ENCODE results near the gene DLG1. TPM values are rescaled to one million over a fixed set of nuclear protein-coding genes. Genes with fewer than 3 reads are reported as not detected.

The DLG1 gene
- total RNA-seq, 1 experiment from 2014 or later: 121 TPM

DNA sequence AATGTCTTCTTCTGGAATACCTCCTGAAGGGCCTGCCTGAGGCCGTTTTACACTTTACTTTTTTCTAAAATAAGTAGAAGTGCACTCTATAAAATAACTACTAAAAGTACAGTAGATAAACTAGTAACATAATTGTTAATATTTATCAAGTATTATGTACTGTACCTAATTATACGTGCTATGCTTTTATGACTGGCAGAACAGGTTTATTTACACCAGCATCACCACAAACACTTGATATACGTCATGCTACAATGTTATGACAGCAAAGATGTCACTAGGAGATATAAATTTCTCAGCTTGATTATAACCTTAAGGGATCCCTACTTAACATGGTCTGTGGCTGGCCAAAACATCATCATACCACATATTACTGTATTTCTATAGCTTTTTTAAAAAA lies 29.4 kb downstream of the DLG1 start:
- TF ChIP-seq, protein P1, sequence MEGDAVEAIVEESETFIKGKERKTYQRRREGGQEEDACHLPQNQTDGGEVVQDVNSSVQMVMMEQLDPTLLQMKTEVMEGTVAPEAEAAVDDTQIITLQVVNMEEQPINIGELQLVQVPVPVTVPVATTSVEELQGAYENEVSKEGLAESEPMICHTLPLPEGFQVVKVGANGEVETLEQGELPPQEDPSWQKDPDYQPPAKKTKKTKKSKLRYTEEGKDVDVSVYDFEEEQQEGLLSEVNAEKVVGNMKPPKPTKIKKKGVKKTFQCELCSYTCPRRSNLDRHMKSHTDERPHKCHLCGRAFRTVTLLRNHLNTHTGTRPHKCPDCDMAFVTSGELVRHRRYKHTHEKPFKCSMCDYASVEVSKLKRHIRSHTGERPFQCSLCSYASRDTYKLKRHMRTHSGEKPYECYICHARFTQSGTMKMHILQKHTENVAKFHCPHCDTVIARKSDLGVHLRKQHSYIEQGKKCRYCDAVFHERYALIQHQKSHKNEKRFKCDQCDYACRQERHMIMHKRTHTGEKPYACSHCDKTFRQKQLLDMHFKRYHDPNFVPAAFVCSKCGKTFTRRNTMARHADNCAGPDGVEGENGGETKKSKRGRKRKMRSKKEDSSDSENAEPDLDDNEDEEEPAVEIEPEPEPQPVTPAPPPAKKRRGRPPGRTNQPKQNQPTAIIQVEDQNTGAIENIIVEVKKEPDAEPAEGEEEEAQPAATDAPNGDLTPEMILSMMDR (IDR thresholded peaks at IDR 0.05; ENCODE audit: unreplicated experiment): no peak
- POLR2A ChIA-PET: interaction anchor here (0.7 to 2.0 kb wide), 5 partner anchors 11 to 232 kb away, joined by 3 to 9 read pairs (median 3); no protein-coding TSS in a partner anchor
- CTCF ChIA-PET: interaction anchor here (0.6 to 4.7 kb wide), 4 partner anchors 9 to 232 kb away, joined by 3 to 45 read pairs (median 4); no protein-coding TSS in a partner anchor
- BruUV-seq (replicated peaks): no TSS peak
- Mint-ChIP-seq H3K9me3 (ENCODE audit: unreplicated experiment) (no peaks in the 10 kb centered on the region), H3K36me3 (ENCODE audit: insufficient read depth, unreplicated experiment) (peaks cover 3% of the 10 kb centered on the region), H3K4me3 (ENCODE audit: unreplicated experiment) (no peak overlapping the region), H3K27ac (ENCODE audit: low read depth, unreplicated experiment) (no peak overlapping the region), H3K4me1 (ENCODE audit: insufficient read depth, unreplicated experiment) (peaks cover 29% of the 10 kb centered on the region), H3K27me3 (ENCODE audit: insufficient read depth, unreplicated experiment) (no peaks in the 10 kb centered on the region)
- no peak for DNase-seq (ENCODE audit: unreplicated experiment)
- intact Hi-C loops (cut with micrococcal nuclease): no loop called here

DNA sequence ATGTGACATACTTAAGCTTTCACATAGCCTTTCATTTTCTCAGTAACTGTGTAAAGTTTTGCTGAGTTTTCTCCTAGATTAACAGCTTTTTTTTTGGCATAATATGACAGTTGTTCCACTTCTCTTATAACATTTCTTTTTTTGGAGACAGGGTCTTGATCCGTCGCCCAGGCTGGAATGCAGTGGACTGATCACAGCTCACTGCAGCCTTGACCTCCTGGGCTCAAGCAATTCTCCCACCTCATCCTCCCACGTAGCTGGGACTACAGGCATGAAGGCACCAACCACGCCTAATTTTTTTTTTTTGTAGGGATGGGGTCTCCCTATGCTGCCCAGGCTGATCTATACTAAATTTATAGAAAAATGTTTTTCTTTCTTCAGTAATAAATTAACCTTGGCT lies 30.1 kb downstream of the DLG1 start:
- Mint-ChIP-seq H3K36me3 (ENCODE audit: insufficient read depth, unreplicated experiment) (peaks cover 4% of the 10 kb centered on the region), H3K9me3 (ENCODE audit: unreplicated experiment) (no peaks in the 10 kb centered on the region), H3K27ac (ENCODE audit: low read depth, unreplicated experiment) (no peak overlapping the region), H3K4me1 (ENCODE audit: insufficient read depth, unreplicated experiment) (peaks cover 26% of the 10 kb centered on the region), H3K27me3 (ENCODE audit: insufficient read depth, unreplicated experiment) (no peaks in the 10 kb centered on the region), H3K4me3 (ENCODE audit: unreplicated experiment) (no peak overlapping the region)
- POLR2A ChIA-PET: interaction anchor here (0.6 to 2.0 kb wide), 10 partner anchors 21 to 528 kb away, joined by 3 to 9 read pairs (median 4); no protein-coding TSS in a partner anchor
- DNase-seq (ENCODE audit: unreplicated experiment): no peak
- intact Hi-C loops (cut with micrococcal nuclease): no loop called here
- no TSS peak for BruUV-seq (replicated peaks)
- CTCF ChIA-PET: interaction anchor here (0.8 to 4.7 kb wide), 3 partner anchors 12 to 234 kb away, joined by 3 to 45 read pairs (median 4); no protein-coding TSS in a partner anchor
- TF ChIP-seq, protein P1 (IDR thresholded peaks at IDR 0.05; ENCODE audit: unreplicated experiment): no peak

DNA sequence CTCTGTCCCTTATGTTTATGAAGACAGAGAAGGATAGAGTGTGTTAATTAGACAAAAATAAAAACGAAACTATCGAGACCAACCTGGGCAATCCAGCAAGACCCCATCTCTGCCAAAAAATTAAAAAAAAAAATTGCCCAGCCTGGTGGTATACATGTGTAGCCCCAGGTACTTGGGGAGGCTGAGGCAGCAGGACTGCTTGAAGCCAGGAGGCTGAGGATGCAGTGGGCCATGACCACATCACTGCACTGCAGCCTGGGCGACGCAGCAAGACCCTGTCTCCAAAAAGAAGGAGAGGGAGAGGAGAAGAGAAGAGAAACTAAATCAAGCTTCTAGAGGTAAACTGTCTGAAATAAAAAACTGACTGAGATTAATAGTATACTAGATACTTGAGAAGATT lies 32.1 kb downstream of the DLG1 start:
- TF ChIP-seq, protein P1 (IDR thresholded peaks at IDR 0.05; ENCODE audit: unreplicated experiment): no peak
- Mint-ChIP-seq H3K9me3 (ENCODE audit: unreplicated experiment) (no peaks in the 10 kb centered on the region), H3K36me3 (ENCODE audit: insufficient read depth, unreplicated experiment) (peaks cover 16% of the 10 kb centered on the region), H3K27me3 (ENCODE audit: insufficient read depth, unreplicated experiment) (no peaks in the 10 kb centered on the region), H3K27ac (ENCODE audit: low read depth, unreplicated experiment) (no peak overlapping the region), H3K4me1 (ENCODE audit: insufficient read depth, unreplicated experiment) (peaks cover 14% of the 10 kb centered on the region), H3K4me3 (ENCODE audit: unreplicated experiment) (no peak overlapping the region)
- ChIA-PET POLR2A (interaction anchor here (0.8 to 2.0 kb wide), 2 partner anchors 18 to 43 kb away, joined by 4 to 5 read pairs; no protein-coding TSS in a partner anchor), CTCF (interaction anchor here (1.1 to 4.7 kb wide), 2 partner anchors 10 to 42 kb away, joined by 3 to 45 read pairs; no protein-coding TSS in a partner anchor)
- BruUV-seq (replicated peaks): no TSS peak
- no peak for DNase-seq (ENCODE audit: unreplicated experiment)
- intact Hi-C loops (cut with micrococcal nuclease): no loop called here

DNA sequence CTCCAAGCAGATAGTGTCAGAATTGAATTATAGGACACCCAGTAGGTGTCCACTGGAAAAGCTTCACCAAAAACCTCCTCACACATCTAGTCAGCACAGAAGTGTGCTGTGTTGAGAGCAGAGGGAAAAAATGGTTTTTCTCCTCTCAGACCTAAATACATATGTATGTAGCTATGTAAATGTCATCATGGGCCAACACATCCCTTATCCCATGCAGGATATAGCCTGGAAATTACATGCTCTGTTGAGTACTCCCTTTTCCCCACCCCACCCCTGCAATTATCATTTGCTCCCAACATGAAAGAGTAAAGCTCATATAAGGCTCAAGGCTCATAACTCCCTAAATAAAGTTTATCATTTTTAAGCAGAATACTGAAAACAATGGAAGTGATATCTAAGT lies 35.7 kb downstream of the DLG1 start:
- H3K4me1 Mint-ChIP-seq (ENCODE audit: insufficient read depth, unreplicated experiment): peaks cover under 1% of the 10 kb centered on the region
- H3K9me3 Mint-ChIP-seq (ENCODE audit: unreplicated experiment): no peaks in the 10 kb centered on the region
- H3K4me3 Mint-ChIP-seq (ENCODE audit: unreplicated experiment): no peak overlapping the region
- H3K27ac Mint-ChIP-seq (ENCODE audit: low read depth, unreplicated experiment): no peak overlapping the region
- ChIA-PET CTCF (interaction anchor here (0.6 to 0.9 kb wide), 2 partner anchors 195 to 239 kb away, joined by 3 to 5 read pairs; no protein-coding TSS in a partner anchor), POLR2A (no interaction called here)
- no TSS peak for BruUV-seq (replicated peaks)
- TF ChIP-seq, protein P1 (IDR thresholded peaks at IDR 0.05; ENCODE audit: unreplicated experiment): no peak
- DNase-seq (ENCODE audit: unreplicated experiment): no peak
- intact Hi-C loops (cut with micrococcal nuclease): no loop called here
- peaks cover 29% of the 10 kb centered on the region for H3K36me3 Mint-ChIP-seq (ENCODE audit: insufficient read depth, unreplicated experiment)
- H3K27me3 Mint-ChIP-seq (ENCODE audit: insufficient read depth, unreplicated experiment): no peaks in the 10 kb centered on the region
